SIG-M5 treated with dmso at 0.1 percent for 504 hours (cell line): ENCODE results near the gene TSPAN14.
"Not testable (repeated sequence)": the region's sequence is repeated elsewhere in the genome, so short reads cannot be mapped to it uniquely, and the experiment has no call there.

Source experiments
- DNase-seq: peaks from one replicate; lab custom pipeline; 2025; ENCODE audit not compliant: unreplicated experiment; lab: John Stamatoyannopoulos, UW

Gene TSPAN14

GRCh38 chr10:80520661-80521470, 66.8 kb downstream of the TSPAN14 start:
- no peak for DNase-seq

DNA sequence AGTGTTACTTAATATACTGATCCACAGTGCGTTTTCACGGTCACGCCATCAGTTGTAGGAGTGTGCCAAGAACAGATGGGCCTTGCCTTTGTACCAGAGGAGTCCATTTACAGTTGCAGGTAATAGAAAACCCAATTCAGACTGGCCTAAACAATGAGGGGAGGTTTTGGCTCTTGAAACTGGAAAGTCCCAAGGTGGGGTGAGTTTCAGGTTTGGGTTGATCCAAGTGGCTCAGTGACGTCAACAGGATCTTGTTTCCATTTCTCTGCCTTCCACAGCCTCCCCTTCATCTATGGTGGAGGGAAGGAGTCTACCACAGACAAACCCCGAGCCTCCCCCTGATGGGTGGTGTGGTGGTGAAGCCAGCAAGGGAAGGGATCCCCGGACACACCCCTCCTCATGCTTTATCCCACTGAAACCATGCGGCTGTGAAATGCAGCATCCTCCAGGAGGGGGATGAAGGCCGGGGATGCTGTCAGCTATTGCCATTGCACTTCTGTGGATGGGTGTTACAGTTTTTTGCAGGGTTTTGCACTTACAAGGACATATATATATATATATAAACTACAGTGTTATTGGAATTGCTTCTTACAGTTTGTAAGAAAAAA, 68.8 kb downstream of the TSPAN14 start:
- DNase-seq = no peak

GRCh38 chr10:80523773-80524172, 69.7 kb downstream of the TSPAN14 start:
- DNase-seq = peak; percentile 37

DNA sequence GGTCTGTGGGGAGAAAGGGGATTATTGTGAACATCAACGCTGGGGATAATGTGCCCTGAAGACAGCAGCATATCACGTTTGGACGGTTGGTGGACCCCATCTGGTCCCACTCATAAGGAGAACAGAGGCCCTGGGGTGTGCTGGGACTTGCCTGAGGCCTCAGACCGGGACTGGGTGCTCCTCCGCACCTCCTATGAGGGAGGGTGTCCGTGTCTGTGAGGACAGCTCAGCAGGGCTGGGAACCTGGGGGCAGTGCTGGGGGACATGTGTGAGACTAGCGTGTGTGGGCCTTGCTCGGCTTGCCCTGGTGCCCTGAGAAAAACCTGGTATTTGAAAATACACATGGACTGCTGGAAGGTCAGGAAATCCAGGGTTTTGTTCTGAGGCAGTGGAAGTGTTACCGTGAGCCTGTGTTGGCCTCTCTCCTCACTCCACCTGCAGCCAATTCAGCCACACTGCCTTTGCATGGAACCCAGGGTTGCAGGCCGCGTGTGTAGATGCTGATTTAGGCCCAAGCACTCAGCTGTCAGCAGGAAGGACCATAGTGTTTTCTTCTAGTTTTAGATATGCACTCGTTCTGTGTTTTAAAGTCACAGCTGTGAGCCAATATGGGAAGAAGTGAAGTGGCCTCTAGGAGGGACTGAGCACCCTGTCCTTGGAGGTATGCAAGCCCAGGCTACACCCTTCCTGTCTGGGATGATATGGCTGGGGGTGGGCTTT, 70.2 kb downstream of the TSPAN14 start:
- DNase-seq = no peak

GRCh38 chr10:80526218-80526617, 72.1 kb downstream of the TSPAN14 start:
- DNase-seq = no peak

DNA sequence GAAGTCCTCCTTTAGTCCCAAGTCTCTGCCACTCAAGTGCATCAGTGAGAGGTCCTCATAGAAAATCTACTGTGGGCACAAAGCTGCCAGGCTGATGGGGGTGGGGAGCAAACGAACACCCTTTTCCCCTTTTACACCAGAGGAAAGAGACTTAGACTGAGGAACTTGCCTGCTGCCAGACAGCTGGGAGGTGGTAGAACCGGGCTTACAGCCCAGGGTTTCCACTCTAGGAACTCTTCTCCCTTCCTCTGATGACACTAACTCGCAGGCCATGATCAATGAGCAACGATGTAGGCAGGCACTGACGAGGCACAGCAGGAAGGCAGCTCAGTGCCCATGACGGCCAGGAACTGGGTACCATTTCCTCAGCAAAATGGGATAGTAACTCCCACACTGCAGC, 72.6 kb downstream of the TSPAN14 start:
- DNase-seq = no peak

DNA sequence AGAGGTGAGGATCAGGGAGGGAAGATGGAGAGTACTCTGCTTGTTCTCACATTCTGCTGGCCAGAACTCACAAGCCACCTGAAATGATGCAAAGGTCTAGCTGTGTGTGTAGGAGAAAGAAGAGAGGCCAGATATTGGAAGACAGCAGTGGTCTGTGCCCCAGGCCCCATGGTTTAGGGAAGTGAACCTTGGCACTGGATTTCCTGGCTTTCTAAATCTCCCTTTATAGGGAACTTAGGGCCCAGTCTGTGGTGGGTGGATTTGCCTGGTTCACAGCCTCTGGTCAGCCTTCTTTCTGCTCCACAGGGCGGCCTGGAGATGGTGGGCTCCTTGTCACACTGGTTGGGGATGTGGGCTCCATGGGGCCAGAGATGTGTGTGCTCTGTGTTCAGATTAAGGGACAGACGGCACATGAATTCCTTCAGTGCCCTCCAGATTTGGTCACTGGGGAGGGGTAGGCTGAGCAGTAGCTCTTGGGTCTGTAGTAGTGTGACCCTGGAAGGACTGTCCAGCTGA, 74.1 kb downstream of the TSPAN14 start:
- DNase-seq = peak; percentile 87

DNA sequence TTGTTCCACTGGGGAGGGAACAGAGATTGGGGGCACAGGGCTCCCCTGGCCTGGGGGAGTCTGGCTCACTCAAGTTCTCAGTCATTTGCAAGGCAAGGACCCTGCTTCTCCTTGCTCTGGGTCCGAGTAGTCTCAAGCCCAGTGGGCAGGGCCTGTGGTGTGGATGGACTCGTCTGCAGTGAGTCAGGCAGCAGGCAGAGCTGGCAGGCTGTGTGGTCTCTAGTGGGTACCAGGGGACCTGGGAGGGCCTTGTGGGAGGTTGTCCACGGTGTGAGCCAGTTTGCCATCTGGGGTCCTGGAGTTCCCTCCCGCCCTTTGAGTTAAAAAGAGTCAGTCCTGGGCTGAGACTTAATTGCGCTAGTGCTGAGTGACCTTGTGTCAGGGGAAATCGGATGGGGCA, 74.8 kb downstream of the TSPAN14 start:
- DNase-seq = no peak

GRCh38 chr10:80529604-80530003, 75.5 kb downstream of the TSPAN14 start:
- peak; percentile 55 for DNase-seq

DNA sequence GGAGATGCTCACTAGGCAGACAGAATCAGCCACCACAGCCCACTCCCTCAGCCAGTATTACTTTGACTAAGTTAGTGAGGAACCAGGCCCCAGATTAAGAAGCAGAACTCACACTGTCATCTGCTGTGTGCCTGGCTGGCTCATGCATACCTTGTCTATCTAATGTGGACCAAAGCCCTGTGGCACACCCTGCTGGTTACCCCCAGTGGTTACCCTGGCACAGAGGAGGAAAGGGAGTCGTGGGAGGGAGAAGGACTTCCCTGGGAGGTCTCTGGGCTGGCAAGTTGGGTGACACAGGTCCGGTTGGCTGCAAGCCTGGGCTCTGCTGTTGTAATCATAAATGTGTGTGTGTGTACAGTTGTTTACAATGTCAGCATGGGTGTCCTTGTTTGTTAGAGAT, 76.1 kb downstream of the TSPAN14 start:
- DNase-seq = peak; percentile 58

- DNase-seq = no peak
These were observed 76.7 kb downstream of the TSPAN14 start for GRCh38 chr10:80530816-80531215.

DNA sequence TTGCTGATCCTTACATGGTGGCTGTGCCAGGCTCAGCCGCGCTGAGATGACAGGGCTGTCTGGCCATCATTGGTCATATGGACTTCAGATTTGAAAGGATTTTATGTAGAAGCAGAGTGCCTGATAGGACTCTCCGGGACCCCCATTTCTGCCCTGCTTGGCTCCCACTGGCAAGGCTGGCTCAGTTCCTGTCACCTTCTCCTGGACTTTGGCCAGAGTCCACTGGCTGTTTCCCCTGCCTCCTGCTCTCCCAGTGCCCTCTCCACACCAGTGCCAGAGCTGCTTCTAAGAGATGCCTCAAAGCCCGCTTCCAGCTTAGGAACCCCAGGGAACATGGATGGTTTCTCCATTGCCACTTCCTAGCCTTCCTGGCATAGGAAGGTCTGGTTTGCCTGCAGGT, 78.5 kb downstream of the TSPAN14 start:
- DNase-seq = no peak

DNA sequence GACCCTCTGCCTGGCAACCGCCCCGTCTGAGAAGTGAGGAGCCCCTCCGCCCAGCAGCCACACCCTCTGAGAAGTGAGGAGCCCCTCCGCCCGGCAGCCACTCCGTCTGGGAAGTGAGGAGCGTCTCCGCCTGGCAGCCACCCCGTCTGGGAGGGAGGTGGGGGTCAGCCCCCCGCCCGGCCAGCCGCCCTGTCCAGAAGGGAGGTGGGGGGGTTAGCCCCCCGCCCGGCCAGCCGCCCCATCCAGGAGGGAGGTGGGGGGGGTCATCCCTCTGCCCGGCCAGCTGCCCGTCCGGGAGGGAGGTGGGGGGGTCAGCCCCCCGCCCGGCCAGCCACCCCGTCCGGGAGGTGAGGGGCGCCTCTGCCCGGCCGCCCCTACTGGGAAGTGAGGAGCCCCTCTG, 79.9 kb downstream of the TSPAN14 start:
- not testable (repeated sequence) for DNase-seq

DNA sequence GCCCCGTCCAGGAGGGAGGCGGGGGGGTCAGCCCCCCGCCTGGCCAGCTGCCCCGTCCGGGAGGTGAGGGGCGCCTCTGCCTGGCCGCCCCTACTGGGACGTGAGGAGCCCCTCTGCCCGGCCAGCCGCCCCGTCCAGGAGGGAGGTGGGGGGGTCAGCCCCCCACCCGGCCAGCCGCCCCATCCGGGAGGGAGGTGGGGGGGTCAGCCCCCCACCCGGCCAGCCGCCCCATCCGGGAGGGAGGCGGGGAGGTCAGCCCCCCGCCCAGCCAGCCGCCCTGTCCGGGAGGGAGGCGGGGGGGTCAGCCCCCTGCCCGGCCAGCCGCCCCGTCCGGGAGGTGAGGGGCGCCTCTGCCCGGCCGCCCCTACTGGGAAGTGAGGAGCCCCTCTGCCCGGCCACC, 80.5 kb downstream of the TSPAN14 start:
- not testable (repeated sequence) for DNase-seq

DNA sequence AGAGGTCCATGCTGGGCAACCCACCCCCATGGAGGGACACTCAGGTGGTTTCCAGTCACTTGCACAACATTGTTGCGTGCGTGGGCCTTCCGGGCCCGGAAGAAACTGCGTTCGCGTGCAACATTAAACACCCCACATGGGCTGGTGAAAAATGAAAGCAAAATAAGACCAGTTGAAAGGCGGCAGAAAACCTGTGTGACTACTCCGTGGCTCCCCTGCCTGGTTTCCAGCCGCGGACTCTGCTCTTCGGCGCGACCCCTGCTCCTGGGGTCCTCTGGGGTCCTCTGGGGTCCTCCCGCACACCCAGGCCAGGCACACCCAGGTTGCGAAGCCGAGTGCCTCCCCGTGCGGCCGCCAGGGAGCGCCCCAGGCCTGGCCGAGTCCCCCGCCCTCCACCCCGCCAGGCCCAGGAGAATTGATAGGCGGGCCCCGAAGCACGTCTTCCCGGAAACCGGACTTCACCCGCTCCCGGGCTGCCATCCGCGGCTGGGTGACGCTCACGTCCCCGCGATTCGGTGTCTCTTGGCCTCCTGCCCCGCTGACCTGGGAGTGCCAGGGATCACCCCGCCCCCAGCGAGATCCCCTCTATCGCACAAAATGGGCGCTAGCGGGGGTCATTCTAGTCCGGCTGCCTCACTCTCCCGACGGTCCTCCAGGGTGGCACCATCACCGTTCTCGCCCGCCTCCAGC, 81.7 kb downstream of the TSPAN14 start:
- peak; percentile 68 for DNase-seq

DNA sequence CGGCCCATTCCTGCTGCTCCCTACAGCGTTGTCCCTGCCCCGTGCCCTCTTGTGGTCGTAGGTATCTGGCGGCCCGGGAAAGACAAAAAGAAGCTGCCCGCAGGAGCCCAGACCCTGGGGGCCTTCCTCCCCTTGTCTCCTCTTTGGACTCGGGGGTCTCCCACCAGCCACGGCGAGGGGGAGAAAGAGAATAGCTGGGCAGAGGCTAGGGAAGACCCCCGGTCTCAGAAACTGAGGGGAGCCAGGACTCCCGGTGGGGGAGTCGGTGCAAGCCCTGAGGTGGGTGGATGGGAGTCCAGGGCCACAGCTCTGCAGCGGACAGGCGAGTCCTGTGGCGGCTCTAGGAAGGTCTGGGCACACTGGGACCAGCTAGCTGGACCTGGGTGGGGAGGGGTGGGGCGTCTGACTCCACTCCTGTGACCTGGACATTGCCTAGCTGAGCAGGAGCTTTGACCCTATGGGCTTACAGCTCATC, 82.3 kb downstream of the TSPAN14 start:
- DNase-seq = no peak

GRCh38 chr10:80537086-80537735, 83.1 kb downstream of the TSPAN14 start:
- no peak for DNase-seq

- DNase-seq = no peak
These were observed 83.8 kb downstream of the TSPAN14 start, which contains the start of gene SH2D4B for GRCh38 chr10:80537736-80538480. Gene SH2D4B (plus strand): TSS chr10:80537902. CDS start chr10:80538332, 430 bp downstream.

GRCh38 chr10:80538481-80539185, 84.5 kb downstream of the TSPAN14 start:
- no peak for DNase-seq
